ENCODE data around the gene DCLK3.

The DCLK3 gene, protein sequence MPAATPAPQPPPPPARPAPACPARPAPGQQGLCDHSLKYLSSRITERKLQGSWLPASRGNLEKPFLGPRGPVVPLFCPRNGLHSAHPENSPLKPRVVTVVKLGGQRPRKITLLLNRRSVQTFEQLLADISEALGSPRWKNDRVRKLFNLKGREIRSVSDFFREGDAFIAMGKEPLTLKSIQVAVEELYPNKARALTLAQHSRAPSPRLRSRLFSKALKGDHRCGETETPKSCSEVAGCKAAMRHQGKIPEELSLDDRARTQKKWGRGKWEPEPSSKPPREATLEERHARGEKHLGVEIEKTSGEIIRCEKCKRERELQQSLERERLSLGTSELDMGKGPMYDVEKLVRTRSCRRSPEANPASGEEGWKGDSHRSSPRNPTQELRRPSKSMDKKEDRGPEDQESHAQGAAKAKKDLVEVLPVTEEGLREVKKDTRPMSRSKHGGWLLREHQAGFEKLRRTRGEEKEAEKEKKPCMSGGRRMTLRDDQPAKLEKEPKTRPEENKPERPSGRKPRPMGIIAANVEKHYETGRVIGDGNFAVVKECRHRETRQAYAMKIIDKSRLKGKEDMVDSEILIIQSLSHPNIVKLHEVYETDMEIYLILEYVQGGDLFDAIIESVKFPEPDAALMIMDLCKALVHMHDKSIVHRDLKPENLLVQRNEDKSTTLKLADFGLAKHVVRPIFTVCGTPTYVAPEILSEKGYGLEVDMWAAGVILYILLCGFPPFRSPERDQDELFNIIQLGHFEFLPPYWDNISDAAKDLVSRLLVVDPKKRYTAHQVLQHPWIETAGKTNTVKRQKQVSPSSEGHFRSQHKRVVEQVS

GRCh38 chr3:36763850-36764703 lies at the start of gene DCLK3:
TSS of gene DCLK3 (minus strand) at chr3:36764553. CDS start at chr3:36764263, 290 bp downstream.
- TF ChIP-seq EGR1 (IDR thresholded peaks at IDR 0.05), result no peak
- TF ChIP-seq, protein P1, sequence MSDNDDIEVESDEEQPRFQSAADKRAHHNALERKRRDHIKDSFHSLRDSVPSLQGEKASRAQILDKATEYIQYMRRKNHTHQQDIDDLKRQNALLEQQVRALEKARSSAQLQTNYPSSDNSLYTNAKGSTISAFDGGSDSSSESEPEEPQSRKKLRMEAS (IDR thresholded peaks at IDR 0.05), result peak; percentile 39

DNA sequence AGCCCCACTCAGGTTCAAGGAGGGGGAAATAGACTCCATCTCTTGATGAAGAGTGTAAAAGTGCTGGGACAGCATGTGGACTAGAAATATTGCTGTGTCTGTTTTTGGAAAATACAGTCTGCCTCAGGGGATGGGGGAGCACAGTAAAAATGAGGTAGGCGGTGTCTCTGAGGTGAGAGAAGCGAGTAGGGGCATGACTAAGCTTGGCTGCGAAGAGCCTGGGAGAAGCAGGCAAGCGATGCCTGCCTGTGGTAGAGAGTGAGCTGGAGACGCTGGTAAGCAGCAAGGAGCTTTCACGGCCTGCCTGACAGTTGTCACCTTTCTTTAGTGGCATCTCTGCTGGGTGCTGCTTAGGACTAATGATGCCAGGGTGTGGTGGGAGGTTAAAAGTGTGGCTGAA lies 49.0 kb upstream of the DCLK3 start:
- no peak for TF ChIP-seq CREB1 (IDR thresholded peaks at IDR 0.05; ENCODE audit: low read depth)
- TF ChIP-seq EGR1 (IDR thresholded peaks at IDR 0.05), result no peak
- TF ChIP-seq TAF1 (IDR thresholded peaks at IDR 0.05; ENCODE audit: low read depth), result no peak
- TF ChIP-seq TEAD4 (IDR thresholded peaks at IDR 0.05), result no peak
- TF ChIP-seq FOXM1 (IDR thresholded peaks at IDR 0.05; ENCODE audit: borderline replicate concordance, low read depth), result no peak
- no peak for TF ChIP-seq USF1 (IDR thresholded peaks at IDR 0.05)

GRCh38 chr3:36812240-36812639 lies 47.9 kb upstream of the DCLK3 start:
- TF ChIP-seq TCF12 (IDR thresholded peaks at IDR 0.05; ENCODE audit: low read depth), result no peak

- TF ChIP-seq NFIC (IDR thresholded peaks at IDR 0.05), result no peak
- TF ChIP-seq, protein P1 (IDR thresholded peaks at IDR 0.05), result no peak
- no peak for TF ChIP-seq CEBPB (IDR thresholded peaks at IDR 0.05)
- no peak for TF ChIP-seq TAF1 (IDR thresholded peaks at IDR 0.05; ENCODE audit: low read depth)
- TF ChIP-seq TEAD4 (IDR thresholded peaks at IDR 0.05), result no peak
- TF ChIP-seq EP300 (IDR thresholded peaks at IDR 0.05; ENCODE audit: borderline replicate concordance), result no peak
- TF ChIP-seq ZBTB7A (IDR thresholded peaks at IDR 0.05; ENCODE audit: low read depth), result no peak
- no peak for TF ChIP-seq TCF12 (IDR thresholded peaks at IDR 0.05; ENCODE audit: low read depth)
- no peak for TF ChIP-seq RAD21 (IDR thresholded peaks at IDR 0.05; ENCODE audit: low read depth)
- TF ChIP-seq FOXM1 (IDR thresholded peaks at IDR 0.05; ENCODE audit: borderline replicate concordance, low read depth), result no peak
- no peak for TF ChIP-seq USF1 (IDR thresholded peaks at IDR 0.05)
- TF ChIP-seq EGR1 (IDR thresholded peaks at IDR 0.05), result no peak
- no peak for TF ChIP-seq REST (IDR thresholded peaks at IDR 0.05; ENCODE audit: low read depth)
- no peak for TF ChIP-seq YY1 (IDR thresholded peaks at IDR 0.05; ENCODE audit: low read depth)
These were observed 47.4 kb upstream of the DCLK3 start for GRCh38 chr3:36811768-36812167.

- no peak for TF ChIP-seq RAD21 (IDR thresholded peaks at IDR 0.05; ENCODE audit: low read depth)
- TF ChIP-seq, protein P1 (IDR thresholded peaks at IDR 0.05), result no peak
These were observed 40.1 kb upstream of the DCLK3 start for GRCh38 chr3:36804295-36805055.

DNA sequence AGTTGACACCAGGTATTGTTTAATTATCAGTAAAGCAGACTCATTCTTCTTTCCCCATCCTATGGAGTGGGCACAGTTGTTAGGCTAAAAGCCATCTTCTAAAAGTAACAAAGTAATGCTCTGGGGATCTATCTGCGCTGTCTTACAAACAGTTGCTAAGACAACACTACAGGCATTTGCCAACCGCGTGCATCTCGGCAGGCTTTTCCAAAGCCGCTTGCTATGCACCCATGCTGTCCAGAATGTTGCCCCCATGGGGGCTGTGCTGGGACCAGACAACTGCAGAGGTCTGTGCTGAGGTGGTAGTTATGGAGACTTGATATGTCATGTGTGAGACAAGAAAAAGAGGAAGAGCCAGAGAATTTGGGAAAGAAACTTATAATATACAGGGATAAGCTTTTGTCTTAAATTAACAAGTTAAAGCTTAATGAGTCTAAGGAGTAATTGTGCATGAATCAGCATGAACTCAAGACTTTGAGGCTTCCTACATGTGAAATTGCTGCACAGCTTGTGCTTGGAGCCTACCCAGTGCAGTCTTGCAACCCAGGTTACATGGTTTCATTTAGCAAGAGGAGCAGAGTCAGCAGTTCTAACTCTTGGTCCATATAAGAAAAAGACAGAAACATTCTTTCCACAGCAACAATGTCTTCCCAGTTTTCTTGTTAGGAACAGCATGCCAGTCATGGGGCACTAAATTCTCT lies 38.9 kb upstream of the DCLK3 start:
- no peak for TF ChIP-seq RAD21 (IDR thresholded peaks at IDR 0.05; ENCODE audit: low read depth)
- no peak for TF ChIP-seq NFIC (IDR thresholded peaks at IDR 0.05)
- no peak for TF ChIP-seq EP300 (IDR thresholded peaks at IDR 0.05; ENCODE audit: borderline replicate concordance)
- no peak for TF ChIP-seq CREB1 (IDR thresholded peaks at IDR 0.05; ENCODE audit: low read depth)
- no peak for TF ChIP-seq REST (IDR thresholded peaks at IDR 0.05; ENCODE audit: low read depth)
- TF ChIP-seq ZBTB7A (IDR thresholded peaks at IDR 0.05; ENCODE audit: low read depth), result no peak
- no peak for TF ChIP-seq TCF12 (IDR thresholded peaks at IDR 0.05; ENCODE audit: low read depth)
- no peak for TF ChIP-seq FOXM1 (IDR thresholded peaks at IDR 0.05; ENCODE audit: borderline replicate concordance, low read depth)
- TF ChIP-seq YY1 (IDR thresholded peaks at IDR 0.05; ENCODE audit: low read depth), result no peak
- TF ChIP-seq TEAD4 (IDR thresholded peaks at IDR 0.05), result no peak
- TF ChIP-seq, protein P1 (IDR thresholded peaks at IDR 0.05), result no peak
- no peak for TF ChIP-seq EGR1 (IDR thresholded peaks at IDR 0.05)
- TF ChIP-seq USF1 (IDR thresholded peaks at IDR 0.05), result no peak

All from Ishikawa (cell line).